A172 (cell line): ENCODE results near the gene ARL2BP. TPM values are rescaled to one million over a fixed set of nuclear protein-coding genes. Genes with fewer than 3 reads are reported as not detected.

ENCODE experiments used
- DNase-seq: peaks from one replicate; pipeline ENCODE4 v3.0.0-alpha.2; 2015; ENCODE audit warnings: low spot score
- total RNA-seq: library from RNA; depleted of rRNA; stranded (reverse); fragments of >200 nt; shearing (Covaris generic); gene quantifications from 2 replicates; pipeline ENCODE4 v1.2.3, GENCODE V29; 2014; rRNA removed

The ARL2BP gene
- total RNA-seq, 1 experiment from 2014 or later = 165 TPM

- DNase-seq = no peak
Measured at GRCh38 chr16:57282510-57283213, 37.6 kb downstream of the ARL2BP start.

GRCh38 chr16:57283214-57283958 is 38.3 kb downstream of the ARL2BP start:
- no peak for DNase-seq

DNA sequence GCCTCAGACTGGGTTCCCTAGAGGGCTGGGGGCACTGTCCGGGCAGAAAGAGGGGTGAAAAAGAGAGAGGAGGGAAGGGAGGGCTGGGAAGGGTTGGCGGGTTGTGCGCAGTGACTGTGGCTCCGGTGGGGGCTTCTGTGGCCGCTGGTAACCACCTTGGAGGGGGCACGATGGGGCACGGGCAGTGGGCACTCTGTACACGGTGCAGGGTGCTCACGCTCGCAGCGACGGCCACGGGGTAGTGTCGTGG is 38.8 kb downstream of the ARL2BP start:
- no peak for DNase-seq

DNA sequence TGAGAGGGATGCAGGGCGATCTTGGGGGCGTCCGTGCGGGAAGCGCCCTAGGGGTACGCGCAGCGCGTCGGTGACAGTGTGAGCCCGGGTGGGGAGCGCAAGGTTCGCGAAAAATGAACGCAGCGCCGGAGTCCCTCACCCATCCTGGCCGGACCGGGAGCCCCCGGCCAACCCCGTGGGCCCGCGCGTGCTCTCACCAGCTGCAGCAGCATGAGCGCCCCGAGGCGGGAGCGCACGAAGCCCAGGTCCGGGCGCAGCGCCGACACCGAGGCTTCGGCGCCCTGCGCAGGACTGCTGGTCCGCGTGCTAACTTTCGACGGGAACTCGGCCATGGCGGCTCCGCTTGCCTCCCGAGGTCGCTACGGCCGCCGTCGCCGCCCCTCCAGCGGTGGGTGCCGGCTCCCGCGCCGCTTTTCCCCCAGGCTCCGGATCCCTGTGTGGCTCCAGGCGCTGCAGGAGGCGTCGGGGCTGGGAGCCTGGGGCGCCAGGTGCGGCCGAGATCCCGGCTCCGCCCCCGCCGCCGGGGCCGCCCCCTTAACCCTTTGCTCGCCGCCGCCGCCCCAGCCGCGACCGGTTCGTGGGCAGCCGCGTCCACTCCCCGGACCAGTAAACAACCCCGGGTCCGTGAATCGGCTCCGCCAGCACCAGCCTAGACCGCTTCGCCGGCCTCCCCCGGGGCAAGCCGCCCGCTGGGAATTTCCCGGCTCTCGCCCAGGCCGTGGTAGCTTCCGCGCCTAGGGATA is 39.3 kb downstream of the ARL2BP start, which contains the start of gene PLLP:
PLLP (minus strand) TSS at position 464 of the 743 bp plus-strand sequence; CDS start at position 332, 132 bp downstream.
- DNase-seq = peak; percentile 21

GRCh38 chr16:57284952-57285363 is 39.9 kb downstream of the ARL2BP start:
- DNase-seq = no peak

GRCh38 chr16:57285379-57285778 is 40.3 kb downstream of the ARL2BP start:
- no peak for DNase-seq

DNA sequence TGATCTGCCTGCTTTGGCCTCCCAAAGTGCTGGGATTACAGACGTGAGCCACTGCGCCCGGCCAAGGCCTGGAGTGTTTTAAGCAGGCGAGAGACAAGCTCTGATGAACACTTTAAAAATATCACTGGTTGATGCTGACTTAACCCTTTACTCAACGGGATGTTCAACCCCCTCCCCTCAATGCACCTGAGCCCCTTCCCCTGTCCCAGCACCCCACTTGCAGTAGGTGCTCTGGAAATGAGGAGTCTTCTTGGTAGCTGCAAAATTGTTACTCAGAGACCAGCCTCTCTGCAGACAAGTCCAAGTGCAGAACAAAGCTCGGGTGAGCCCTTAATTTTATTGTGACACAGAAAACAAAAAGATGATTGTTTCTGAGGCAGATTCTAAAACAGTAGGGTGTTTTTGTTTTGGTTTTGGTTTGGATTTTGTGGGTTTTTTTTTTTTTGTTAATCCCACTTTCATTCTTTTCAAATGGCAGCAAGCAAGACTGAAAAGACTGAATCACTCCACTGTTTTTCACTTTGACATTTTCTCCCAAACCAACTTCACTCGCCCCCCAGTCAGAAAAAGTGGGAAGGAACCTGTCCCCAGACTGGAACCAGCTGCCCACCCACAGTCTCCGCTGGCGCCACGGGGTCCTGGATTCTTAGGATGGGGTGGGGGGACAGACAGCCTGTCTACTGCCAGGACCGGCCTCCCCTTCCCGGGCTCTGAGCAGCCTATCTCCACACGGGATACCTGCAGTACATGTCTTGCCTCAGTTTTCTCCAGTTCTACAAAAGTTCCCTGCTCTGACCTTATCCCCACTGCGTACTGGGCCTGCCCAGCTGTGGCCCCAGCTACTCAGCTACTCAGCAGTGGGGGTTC is 44.6 kb downstream of the ARL2BP start:
- DNase-seq = peak; percentile 28

DNA sequence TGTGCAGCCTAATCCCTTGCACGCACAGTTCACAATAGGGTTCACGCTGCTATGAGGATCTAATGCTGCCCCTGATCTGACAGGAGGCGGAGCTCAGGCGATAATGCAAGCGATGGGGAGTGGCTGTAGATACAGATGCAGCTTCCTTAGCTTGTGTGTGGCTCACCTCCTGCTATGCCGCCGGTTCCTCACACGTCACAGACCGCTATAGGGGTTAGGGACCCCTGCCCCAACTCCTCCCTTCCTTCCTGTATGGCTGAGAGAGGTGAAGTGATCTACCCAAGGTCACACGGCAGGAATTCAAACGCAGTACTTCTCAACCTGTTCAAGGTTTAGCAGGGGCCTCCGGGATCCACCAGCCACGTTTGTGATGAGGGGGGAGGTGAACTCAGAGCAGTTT is 52.8 kb downstream of the ARL2BP start:
- DNase-seq = no peak

GRCh38 chr16:57299009-57299718 is 54.1 kb downstream of the ARL2BP start:
- DNase-seq = no peak

GRCh38 chr16:57299719-57300386 is 54.8 kb downstream of the ARL2BP start:
- DNase-seq = peak; percentile 96

- peak; percentile 99 for DNase-seq
Measured at GRCh38 chr16:57300387-57301125, 55.5 kb downstream of the ARL2BP start.

GRCh38 chr16:57301126-57301817 is 56.2 kb downstream of the ARL2BP start:
- no peak for DNase-seq

Other genes starting within 250 kb of the ARL2BP start
- gene CPNE2, start 152.7 kb upstream of the ARL2BP start, total RNA-seq = 40.5 and 43.0 TPM in 2 replicates
- gene PSME3IP1, start 59.2 kb upstream of the ARL2BP start, total RNA-seq = 170 and 232 TPM in 2 replicates
- gene RSPRY1, start 58.9 kb upstream of the ARL2BP start, total RNA-seq = 25.8 and 28.7 TPM in 2 replicates
- 0.55 TPM in 1 of 2 replicates, not detected in the other for gene PLLP, start 39.4 kb downstream of the ARL2BP start, total RNA-seq
- gene CCL22, start 113.5 kb downstream of the ARL2BP start, total RNA-seq = not detected in 2 replicates
- 0.79 and 0.88 TPM in 2 replicates for gene CX3CL1, start 127.2 kb downstream of the ARL2BP start, total RNA-seq
- 3.4 and 14.2 TPM in 2 replicates for gene CCL17, start 159.5 kb downstream of the ARL2BP start, total RNA-seq
- gene CIAPIN1, start 202.1 kb downstream of the ARL2BP start, total RNA-seq = 102 and 110 TPM in 2 replicates
- 78.9 and 85.6 TPM in 2 replicates for gene COQ9, start 202.2 kb downstream of the ARL2BP start, total RNA-seq
- gene POLR2C, start 217.4 kb downstream of the ARL2BP start, total RNA-seq = 141 and 174 TPM in 2 replicates
- 61.3 and 78.6 TPM in 2 replicates for gene DOK4, start 241.2 kb downstream of the ARL2BP start, total RNA-seq